HG02973 (cell line): ENCODE measurements around the gene EPS8L1.
"Not testable (repeated sequence)": the region's sequence is repeated elsewhere in the genome, so short reads cannot be mapped to it uniquely, and the experiment has no call there.

Source experiments
- ATAC-seq: cut with Tn5 transposase; IDR thresholded peaks from one replicate; pipeline ENCODE4 v1.9.1; 2021; ENCODE audit warnings: moderate library complexity; ENCODE audit not compliant: unreplicated experiment

Gene EPS8L1

GRCh38 chr19:55092423-55093318 is 17.0 kb downstream of the EPS8L1 start:
- ATAC-seq: no peak

DNA sequence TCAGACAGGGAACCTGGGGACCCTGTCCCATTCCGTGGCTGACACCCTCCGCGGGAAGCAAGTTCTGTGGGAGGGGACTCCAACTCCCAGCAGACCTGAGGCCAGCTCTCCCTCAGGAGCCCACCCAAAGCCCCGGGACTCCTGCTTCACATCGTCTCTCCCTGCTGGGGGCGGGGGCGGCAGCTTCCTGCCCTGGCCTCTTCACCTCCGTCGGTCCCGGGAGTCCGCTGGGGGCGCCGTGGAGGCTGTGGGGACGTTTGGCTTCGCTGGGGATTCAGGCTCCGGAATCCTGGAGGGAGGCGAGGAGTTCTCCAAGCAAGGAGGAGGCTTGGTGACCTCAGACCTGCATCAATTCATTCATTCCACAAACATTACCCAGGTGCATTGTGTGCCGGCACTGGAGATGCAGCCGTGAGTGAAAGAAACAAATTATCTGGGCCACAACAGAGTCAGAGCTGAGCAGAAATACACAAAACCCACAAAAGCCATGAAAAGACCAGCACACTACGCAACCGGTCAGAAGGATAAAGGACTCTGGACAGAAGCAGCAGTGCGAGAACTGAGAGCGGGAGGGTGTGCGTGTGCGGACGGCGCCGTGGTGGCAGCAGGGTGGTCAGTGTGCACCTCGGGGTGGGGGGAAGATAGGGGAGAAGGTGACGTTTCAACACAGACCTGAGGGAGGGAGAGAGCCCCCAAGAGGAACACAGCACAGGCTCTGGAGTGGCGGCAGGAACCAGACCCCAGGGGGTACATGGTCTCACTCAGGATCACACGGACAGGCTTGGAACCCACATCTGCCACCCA is 19.0 kb downstream of the EPS8L1 start:
- no peak for ATAC-seq

- no peak for ATAC-seq
These were observed 19.8 kb downstream of the EPS8L1 start for GRCh38 chr19:55095260-55096060.

DNA sequence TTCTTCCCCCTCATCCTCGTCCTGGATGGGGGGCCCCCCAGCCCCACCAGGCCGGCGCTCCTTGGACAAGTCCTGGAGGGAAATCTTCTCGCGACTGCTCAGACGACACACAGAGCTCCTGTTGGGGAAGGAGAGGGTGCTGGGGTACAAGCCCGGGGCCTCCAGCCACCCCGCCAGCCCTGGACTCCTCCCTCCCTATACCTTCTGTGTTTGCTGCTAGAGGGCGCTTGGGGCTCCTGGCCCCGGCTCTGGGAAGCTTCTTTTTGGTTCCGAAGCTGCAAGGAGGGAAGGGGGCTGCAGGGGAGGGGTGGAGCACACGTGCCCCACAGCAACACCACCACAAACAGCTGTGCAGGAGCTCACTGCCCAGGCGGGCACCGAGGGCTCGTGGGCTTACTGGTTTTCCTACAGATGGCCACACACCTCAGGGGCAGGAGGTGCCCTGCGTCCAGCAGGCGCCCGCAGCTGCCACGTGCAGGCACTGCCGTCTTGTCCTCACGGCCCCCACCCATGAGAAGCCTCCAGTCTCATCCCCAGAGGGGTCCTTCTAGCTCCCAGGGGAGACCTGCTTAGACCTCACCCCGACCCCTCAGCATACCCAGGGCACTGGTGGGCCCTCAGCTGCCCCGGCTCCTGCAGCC is 20.5 kb downstream of the EPS8L1 start:
- ATAC-seq: no peak

- no peak for ATAC-seq
These were observed 22.4 kb downstream of the EPS8L1 start for GRCh38 chr19:55097864-55098715.

DNA sequence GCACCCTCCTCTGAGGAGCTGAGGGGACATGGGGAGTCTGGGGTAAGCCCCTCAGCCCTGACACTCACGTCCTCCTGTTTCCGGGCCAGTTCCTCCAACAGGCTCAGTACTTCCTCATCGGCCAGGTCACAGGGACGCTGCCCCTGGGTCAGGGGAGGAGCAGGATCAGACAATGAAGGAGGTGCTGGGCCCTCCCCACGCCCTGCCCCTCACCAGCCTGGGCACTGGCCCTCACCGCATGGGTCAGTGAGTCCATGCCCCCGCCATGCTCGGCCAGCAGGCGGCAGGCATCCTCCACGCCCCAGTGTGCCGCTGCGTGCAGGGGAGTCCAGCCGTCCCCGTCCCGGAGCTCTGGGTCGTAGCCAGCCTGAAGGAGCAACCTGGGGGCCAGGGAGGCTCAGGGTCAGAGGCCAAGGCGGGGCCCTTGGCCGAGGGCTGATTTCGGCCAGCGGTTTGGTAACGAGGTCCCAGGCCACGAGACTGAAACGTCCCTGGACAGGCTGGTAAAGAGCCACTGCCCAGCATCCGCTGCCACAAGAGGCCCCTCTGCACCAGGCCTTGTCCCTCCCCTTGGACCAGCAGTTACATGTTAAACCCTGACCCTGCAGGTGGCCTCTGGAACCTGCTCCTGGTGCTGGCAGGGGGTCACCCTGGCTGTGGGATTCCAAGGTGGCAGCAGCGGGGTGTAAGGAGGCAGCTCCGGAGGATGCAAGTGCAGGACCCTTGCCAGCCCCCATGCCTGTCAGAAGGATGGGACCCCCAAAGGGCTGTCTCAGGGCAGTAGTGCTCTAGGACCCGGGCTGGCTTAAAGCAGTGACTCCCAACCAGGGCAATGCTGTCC is 23.3 kb downstream of the EPS8L1 start:
- ATAC-seq: no peak

DNA sequence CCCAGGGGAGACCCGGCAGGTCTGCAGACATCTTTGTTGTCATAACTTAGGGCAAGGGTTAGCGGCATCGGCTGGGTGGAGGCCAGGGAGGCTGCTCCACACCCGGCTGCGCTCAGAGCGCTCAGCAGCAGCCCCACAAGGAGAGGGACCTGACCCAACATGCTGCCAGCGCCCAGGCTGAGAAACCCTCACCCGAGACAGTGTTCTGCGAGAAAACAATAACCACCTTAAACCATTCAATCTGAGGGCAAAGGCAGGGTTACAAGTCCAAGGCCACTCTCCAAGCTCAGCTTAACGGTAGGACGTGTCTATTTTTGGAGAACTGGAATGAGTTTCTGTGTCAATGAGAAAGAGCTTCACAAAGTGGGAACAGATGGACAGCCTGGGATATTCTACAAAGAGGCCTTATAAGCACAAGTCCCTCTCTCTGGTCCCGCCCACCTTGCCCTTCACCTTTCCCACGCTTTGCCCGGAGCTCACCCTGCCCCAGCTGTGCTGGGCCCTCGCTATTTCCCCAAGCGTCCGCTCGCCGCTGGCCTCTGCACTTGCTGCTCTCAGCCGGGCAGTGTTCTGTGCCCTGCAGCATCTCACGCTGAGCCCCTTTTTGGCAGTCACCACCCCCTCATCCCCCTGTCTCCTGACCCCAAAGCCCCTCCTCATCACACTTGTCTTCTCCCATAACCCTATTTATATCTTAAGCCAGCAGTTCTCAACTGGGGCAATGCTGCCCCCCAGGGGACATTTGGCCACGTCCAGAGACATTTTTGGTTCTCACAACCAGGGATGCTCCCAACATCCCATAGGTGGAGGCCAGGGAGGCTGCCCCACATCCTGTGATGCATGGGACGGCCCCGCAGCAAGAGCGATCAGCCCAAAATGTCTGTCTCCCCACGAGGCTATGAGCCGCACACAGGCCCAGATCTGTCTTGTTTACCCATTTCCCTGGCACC is 24.2 kb downstream of the EPS8L1 start:
- ATAC-seq: no peak

GRCh38 chr19:55101261-55101660 is 25.6 kb downstream of the EPS8L1 start:
- ATAC-seq: no peak

GRCh38 chr19:55103190-55103589 is 27.5 kb downstream of the EPS8L1 start:
- no peak for ATAC-seq

GRCh38 chr19:55105237-55105636 is 29.6 kb downstream of the EPS8L1 start:
- ATAC-seq: no peak

DNA sequence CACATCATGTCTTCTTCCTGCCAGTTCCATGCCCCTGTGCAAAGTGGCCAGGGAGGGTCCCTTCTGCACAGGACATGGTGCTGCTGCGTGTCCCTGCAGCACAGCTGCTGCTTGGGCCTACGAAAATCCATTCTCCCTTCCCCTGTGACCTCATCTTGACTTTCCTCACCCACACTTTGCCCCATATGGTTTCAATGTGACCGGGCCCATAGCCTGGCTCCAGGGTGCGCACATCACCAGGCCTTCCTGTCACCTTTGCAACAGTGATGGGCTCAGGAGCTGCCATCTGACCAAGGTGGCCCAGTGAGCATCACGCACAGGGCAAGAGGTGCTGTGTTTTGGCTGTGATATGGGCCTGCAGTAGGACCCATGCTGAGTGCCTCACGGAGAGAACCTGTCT is 30.9 kb downstream of the EPS8L1 start:
- ATAC-seq: no peak

- ATAC-seq: not testable (repeated sequence)
These were observed 31.6 kb downstream of the EPS8L1 start for GRCh38 chr19:55107252-55107651.

GRCh38 chr19:55109527-55110291 is 34.0 kb downstream of the EPS8L1 start:
- ATAC-seq: no peak

- ATAC-seq: no peak
These were observed 35.7 kb downstream of the EPS8L1 start for GRCh38 chr19:55111238-55111831.

DNA sequence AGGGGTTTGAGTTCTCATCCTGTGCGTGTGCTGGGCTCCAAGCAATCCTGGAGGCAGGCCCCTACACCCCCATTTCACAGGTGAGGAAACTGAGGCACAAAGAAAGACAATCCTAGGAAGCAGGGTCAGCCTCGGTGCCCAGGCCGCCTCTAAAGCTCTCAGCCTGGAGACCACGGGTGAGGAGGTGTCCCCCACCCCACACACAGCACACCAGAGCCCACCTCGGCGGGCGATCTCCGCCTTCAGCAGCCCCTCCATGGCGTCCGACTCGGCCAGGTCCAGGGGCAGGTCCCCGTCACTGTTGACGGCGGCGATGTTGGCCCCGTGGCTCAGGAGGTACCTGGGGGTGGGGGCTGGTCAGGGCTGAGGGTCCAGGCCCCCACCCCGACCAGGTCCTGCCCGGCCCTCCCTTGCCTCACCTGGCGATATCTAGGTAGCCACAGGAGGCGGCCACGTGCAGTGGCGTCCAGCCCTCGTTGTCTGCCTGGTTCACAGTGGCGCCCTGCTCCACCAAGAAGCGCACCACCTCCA is 36.6 kb downstream of the EPS8L1 start:
- ATAC-seq: no peak

DNA sequence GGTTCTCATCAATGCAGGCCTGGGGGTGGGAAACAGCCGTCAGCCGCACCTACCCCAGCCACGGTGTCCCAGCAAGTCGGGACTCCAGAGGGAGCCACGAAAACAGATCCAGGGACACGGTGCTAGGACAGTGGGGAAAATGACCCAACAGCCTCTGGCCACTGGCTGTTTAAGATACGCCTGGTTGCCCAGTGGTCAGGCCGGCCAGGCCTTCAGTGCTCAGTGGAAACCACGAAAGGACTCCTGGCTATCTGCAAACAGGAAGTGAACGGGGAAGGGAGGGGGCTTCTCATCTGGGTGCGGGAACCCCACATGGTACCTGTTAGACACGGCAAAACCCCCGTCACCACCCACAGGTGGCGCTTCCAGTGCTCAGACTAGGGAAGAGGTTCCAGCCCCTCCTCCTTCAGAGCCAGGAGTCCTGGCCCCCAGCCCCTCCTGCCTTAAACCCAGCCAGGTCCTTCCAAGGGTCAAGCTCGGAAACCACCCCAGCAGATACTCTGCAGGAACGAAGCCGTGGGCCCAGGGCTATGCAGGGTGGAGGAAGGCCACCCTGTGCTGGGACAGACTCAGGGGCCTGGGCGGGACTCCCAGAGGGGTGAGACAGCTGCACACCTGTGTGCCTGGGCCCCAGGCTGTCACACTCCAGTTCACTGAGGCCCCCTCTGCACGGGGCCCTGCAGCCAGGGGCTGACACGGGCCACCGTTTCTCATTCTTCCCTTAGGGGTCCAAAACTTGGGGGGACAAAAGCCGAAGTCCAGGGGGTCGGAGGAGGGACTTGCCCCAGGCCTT is 37.3 kb downstream of the EPS8L1 start:
- ATAC-seq: no peak
